HAP-1 (cell line): ENCODE data around the gene RBSN.

Experiments used
- DNase-seq, 2 experiments: peaks; one replicate each; pipeline ENCODE4 v3.0.0-alpha.2; 2016 to 2020; ENCODE audit warnings: low spot score in 2 of 2
- H3K27me3 ChIP-seq: fragments of 250-450 bp; sonication (Bioruptor Pico); 2 replicates; pipeline ENCODE4 v1.5.1; 2020; ENCODE audit warnings: low read depth, mild to moderate bottlenecking, moderate library complexity
- H3K36me3 ChIP-seq: fragments of 250-450 bp; sonication (Bioruptor Pico); replicated peaks from 2 replicates; pipeline ENCODE4 v1.5.1; 2020; ENCODE audit warnings: mild to moderate bottlenecking
- H3K4me1 ChIP-seq: fragments of 250-450 bp; sonication (Bioruptor Pico); 2 replicates; pipeline ENCODE4 v1.5.1; 2020; ENCODE audit warnings: mild to moderate bottlenecking
- H3K4me3 ChIP-seq: fragments of 250-450 bp; sonication (Bioruptor Pico); 2 replicates; pipeline ENCODE4 v1.5.1; 2020; ENCODE audit warnings: mild to moderate bottlenecking, moderate library complexity
- H3K9me3 ChIP-seq: fragments of 250-450 bp; sonication (Bioruptor Pico); 2 replicates; pipeline ENCODE4 v1.5.1; 2020; ENCODE audit warnings: mild to moderate bottlenecking, moderate library complexity
- in situ Hi-C: fragments of 300-500 bp; cut with MboI; formaldehyde crosslinking; loops from 3 replicates; pipeline ENCODE4 v1.14.3; 2020; ENCODE audit warnings: low sequenced_read_pairs, inconsistent platforms, mixed read lengths

The RBSN gene

DNA sequence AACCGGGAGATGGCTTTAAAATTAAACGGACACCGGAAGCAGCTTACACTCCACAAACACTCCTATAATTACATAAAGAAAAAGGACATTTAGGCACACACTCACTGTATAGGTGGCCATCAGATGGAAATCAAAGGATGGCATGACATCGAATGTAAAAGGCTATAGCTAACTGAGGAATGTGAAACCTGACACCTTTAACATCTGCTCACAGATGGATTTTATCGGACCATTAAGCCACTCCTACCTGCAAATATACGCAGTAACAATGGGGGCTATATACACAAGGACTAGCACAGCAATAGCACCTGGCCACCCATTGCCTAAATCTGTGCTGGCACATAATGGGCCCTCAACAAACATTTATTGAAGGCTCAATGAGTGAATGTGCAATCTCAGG is 14.5 kb upstream of the RBSN start:
- Histone ChIP-seq H3K4me3 (no peak overlapping the region), H3K27me3 (0 out of 2 replicates have a peak, but pooled peaks cover 2% of the 10 kb centered on the region), H3K4me1 (no peaks in the 10 kb centered on the region), H3K9me3 (no peaks in the 10 kb centered on the region), H3K36me3 (no peaks in the 10 kb centered on the region)
- in situ Hi-C loops = loop anchor here (10.0 kb wide), 1 partner anchor 291 kb away; no protein-coding TSS in a partner anchor
- DNase-seq = no peak

GRCh38 chr3:15112011-15112410 is 13.1 kb upstream of the RBSN start:
- no peak for DNase-seq
- H3K4me3 ChIP-seq = no peak overlapping the region
- no peaks in the 10 kb centered on the region for H3K9me3 ChIP-seq
- in situ Hi-C loops = loop anchor here (10.0 kb wide), 1 partner anchor 293 kb away; no protein-coding TSS in a partner anchor
- H3K27me3 ChIP-seq = 0 out of 2 replicates have a peak, but pooled peaks cover 2% of the 10 kb centered on the region
- H3K4me1 ChIP-seq = no peaks in the 10 kb centered on the region
- H3K36me3 ChIP-seq = no peaks in the 10 kb centered on the region

- Histone ChIP-seq H3K9me3 (no peaks in the 10 kb centered on the region), H3K4me1 (no peaks in the 10 kb centered on the region), H3K4me3 (no peak overlapping the region), H3K27me3 (0 out of 2 replicates have a peak, but pooled peaks cover 2% of the 10 kb centered on the region), H3K36me3 (no peaks in the 10 kb centered on the region)
- in situ Hi-C loops = loop anchor here (10.0 kb wide), 1 partner anchor 295 kb away; no protein-coding TSS in a partner anchor
- DNase-seq = no peak
These were observed 11.3 kb upstream of the RBSN start for GRCh38 chr3:15110206-15110605.

GRCh38 chr3:15108869-15109268 is 9.9 kb upstream of the RBSN start:
- no peak for DNase-seq
- in situ Hi-C loops = no loop called here
- Histone ChIP-seq H3K36me3 (no peaks in the 10 kb centered on the region), H3K27me3 (0 out of 2 replicates have a peak, but pooled peaks cover 2% of the 10 kb centered on the region), H3K4me1 (no peaks in the 10 kb centered on the region), H3K9me3 (no peaks in the 10 kb centered on the region), H3K4me3 (no peak overlapping the region)

DNA sequence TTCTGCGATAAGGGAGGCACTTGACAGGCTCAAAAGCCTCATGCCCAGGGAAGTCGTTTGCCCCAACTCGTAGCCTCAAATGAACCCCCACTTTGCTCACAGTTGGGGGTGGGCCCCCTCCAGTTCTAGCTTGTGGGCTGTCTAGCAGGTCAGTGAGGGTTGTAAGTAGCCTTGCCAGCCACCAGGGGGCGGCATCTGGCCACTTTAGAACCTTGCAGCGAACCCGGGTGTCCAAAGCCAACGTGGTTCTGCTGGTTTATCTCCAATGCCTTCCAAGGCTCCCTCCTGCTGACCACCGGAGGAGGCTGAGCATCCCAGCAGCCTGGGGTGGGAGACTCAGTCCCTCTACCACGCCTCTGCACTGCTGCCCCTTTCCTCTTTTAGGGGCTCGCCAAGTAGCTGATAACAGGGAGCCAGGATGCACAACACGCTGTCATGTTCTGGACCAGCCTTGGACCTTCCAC is 9.2 kb upstream of the RBSN start:
- Histone ChIP-seq H3K36me3 (no peaks in the 10 kb centered on the region), H3K9me3 (no peaks in the 10 kb centered on the region), H3K27me3 (0 out of 2 replicates have a peak, but pooled peaks cover 2% of the 10 kb centered on the region), H3K4me1 (no peaks in the 10 kb centered on the region), H3K4me3 (no peak overlapping the region)
- in situ Hi-C loops = no loop called here
- DNase-seq = peak; percentile 54 to 85

DNA sequence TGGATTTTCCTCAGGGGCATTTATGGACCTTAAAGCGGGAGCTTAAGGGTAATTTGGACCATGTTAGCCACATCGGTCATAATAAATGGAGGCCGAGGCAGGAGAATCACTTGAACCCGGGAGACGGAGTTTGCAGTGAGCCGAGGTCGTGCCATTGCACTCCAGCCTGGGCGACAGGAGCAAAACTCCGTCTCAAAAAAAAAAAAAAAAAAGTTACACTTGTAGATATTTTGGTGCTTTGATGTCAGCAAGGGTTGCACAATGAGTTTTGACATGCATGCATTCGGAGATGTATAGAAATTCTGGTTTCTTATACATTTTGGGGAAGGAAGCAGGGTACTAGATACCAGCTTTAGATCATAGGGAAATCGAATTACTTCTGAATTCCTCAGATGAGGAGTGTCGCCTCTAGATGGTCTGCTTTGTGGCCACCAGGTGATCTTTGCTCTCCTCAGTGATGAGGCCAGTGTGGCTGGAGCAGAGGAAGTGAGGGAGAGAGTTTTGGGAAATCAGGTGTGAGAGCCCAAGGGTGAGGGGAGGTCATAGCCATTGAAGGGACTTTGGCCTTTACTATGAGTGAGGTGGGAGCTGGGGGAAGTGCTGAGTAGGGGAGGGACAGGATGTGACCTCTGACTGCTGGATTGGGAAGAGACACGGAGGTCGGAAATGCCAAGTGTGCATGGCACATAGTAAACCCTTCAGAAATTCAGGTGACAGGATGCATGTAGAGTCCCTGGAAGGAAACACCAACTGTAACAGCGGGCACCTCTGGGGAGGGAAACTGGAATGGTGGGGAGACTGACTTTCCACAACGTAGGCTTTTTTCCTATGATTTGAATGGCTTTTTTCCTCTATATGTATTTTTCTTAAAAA is 8.4 kb upstream of the RBSN start:
- no peaks in the 10 kb centered on the region for H3K4me1 ChIP-seq
- in situ Hi-C loops = no loop called here
- H3K4me3 ChIP-seq = no peak overlapping the region
- H3K36me3 ChIP-seq = no peaks in the 10 kb centered on the region
- H3K9me3 ChIP-seq = no peaks in the 10 kb centered on the region
- 0 out of 2 replicates have a peak, but pooled peaks cover 2% of the 10 kb centered on the region for H3K27me3 ChIP-seq
- no peak for DNase-seq

GRCh38 chr3:15102836-15103235 is 3.9 kb upstream of the RBSN start:
- Histone ChIP-seq H3K4me1 (no peaks in the 10 kb centered on the region; the same call in none of the 2 replicates), H3K27me3 (no peaks in the 10 kb centered on the region), H3K4me3 (no peak overlapping the region), H3K9me3 (no peaks in the 10 kb centered on the region), H3K36me3 (no peaks in the 10 kb centered on the region)
- in situ Hi-C loops = no loop called here
- no peak for DNase-seq

GRCh38 chr3:15102256-15102655 is 3.3 kb upstream of the RBSN start:
- DNase-seq = no peak
- Histone ChIP-seq H3K9me3 (no peaks in the 10 kb centered on the region), H3K36me3 (no peaks in the 10 kb centered on the region), H3K27me3 (no peaks in the 10 kb centered on the region), H3K4me3 (no peak overlapping the region), H3K4me1 (peaks cover 2% of the 10 kb centered on the region)
- in situ Hi-C loops = no loop called here

DNA sequence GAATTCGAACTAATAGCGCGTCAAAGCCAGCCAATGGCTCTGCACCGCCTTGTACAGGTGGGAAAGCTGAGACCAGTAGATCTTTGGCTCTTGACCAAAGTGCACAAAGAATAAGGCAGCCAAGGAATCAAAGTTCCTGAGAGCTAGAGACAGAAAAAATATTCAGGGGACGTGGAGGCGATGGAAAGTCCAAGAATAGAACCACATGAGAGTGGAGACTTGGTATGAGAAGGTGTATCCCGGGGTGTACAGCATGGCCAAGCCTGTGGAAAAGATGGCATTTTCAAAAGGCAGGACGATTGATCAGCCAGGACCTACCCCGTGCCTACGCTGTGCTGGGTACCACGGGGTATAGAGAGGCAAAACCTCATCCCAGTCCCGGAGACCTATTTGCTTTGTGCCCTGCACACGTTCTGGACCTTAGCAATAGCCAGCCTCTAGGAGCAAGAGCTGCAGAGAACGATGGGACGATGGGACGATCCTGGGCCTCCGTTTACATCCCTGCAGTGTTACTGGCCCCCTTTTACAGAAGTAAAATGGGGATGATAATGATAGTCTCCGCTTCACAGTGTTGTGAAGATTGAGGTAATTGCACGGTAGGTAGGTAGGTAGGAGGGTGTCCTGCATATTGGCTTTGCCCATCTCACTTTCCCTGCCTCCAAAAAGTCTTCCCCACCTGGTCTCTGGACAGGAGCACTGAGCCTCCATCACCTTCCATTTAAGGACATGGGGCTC is 583 bp upstream of the RBSN start:
- DNase-seq = no peak
- Histone ChIP-seq H3K4me1 (peaks cover 2% of the 10 kb centered on the region), H3K4me3 (peak overlapping the region; percentile 91), H3K9me3 (no peaks in the 10 kb centered on the region), H3K27me3 (no peaks in the 10 kb centered on the region), H3K36me3 (peaks cover 17% of the 10 kb centered on the region)
- in situ Hi-C loops = no loop called here

- peaks cover 27% of the 10 kb centered on the region for H3K36me3 ChIP-seq
- H3K9me3 ChIP-seq = no peaks in the 10 kb centered on the region
- DNase-seq = no peak
- in situ Hi-C loops = no loop called here
- H3K27me3 ChIP-seq = no peaks in the 10 kb centered on the region
- peak overlapping the region; percentile 91 for H3K4me3 ChIP-seq
- peaks cover 6% of the 10 kb centered on the region for H3K4me1 ChIP-seq
These were observed 1.1 kb downstream of the RBSN start for GRCh38 chr3:15097891-15098290.

DNA sequence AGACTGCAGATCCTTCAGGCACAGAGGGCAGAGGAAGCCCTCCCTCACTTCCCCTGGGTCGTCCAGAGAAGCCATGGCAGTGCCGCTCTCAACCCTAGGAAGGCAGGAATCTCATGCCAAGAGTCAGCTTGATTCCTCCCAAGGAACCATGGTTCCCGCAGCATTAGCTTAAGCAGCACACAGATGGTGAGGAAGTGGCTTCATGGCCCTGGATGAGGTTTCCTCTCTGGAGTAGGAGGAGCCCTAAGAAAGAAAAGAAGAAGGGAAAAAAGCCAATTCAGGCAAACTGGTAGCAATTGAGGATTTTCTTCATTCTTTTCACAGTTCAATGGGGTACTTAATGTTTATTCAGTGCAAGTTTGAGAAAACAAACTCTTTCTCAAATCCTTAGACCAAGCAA is 2.9 kb downstream of the RBSN start:
- in situ Hi-C loops = no loop called here
- H3K9me3 ChIP-seq = no peaks in the 10 kb centered on the region

DNA sequence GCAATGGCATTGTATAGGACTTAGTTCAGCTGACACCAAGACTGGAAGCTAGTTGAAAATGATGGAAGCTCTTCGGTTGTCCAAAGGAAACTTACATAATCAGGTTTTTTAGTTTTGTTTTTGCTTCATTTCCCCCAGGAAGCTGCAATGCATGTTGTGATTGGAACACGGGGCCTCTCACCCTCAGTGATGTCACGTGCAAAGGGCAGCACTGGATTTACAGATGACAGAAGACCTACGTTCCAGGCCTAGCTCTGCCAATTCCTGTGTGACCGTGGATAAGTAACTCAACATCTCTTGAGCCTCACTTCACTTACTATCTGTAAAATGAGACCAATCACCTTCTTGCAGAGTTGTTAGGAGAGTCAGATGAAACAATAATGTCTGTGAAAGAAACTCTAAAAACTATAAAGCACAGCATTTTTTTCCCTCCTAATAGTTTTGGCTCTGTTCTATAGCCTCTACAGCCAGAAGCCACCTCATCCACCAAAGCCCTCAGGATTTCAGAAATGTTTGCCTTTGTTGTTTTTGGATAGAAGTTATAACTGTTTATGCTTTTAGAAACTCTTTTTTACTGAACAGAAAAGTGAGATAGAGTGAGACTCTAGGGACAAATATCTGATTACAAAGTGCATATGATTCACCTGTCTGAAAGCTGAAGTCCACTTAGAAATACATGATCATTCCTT is 4.6 kb downstream of the RBSN start:
- no peak for DNase-seq
- Histone ChIP-seq H3K36me3 (peaks cover 36% of the 10 kb centered on the region), H3K4me1 (peaks cover 7% of the 10 kb centered on the region), H3K9me3 (no peaks in the 10 kb centered on the region), H3K27me3 (no peaks in the 10 kb centered on the region), H3K4me3 (no peak overlapping the region)
- in situ Hi-C loops = no loop called here

More for the DNA sequence above, 2.9 kb downstream of the RBSN start:
- H3K4me1 ChIP-seq = peaks cover 7% of the 10 kb centered on the region
- peaks cover 30% of the 10 kb centered on the region for H3K36me3 ChIP-seq
- H3K27me3 ChIP-seq = no peaks in the 10 kb centered on the region
- DNase-seq = no peak
- H3K4me3 ChIP-seq = no peak overlapping the region

DNA sequence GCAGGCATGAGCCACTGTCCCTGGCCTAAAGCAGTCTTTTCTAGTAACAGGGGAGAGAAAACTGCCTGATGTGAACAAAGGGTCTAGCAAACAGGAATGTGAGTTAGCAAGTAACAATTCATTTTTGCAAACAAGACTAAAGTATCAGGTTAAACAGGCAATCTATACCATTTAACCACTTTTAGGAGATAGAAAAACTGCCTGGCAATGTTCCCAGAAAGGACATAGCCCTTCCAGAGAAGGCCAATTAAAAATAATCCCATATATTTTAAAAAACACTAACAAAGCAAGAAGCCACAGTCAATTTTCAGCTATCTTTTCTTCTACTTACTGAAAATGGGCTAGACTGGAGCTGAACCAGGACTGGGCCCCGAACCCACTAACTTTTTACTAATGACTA is 6.3 kb downstream of the RBSN start:
- H3K4me3 ChIP-seq = no peak overlapping the region
- in situ Hi-C loops = no loop called here
- peak in 1 of 2 experiments; percentile 23 for DNase-seq
- H3K4me1 ChIP-seq = peaks cover 6% of the 10 kb centered on the region
- peaks cover 42% of the 10 kb centered on the region for H3K36me3 ChIP-seq
- H3K9me3 ChIP-seq = no peaks in the 10 kb centered on the region
- no peaks in the 10 kb centered on the region for H3K27me3 ChIP-seq
